GM12873 (cell line): ENCODE measurements around the gene ITGA1.

ENCODE experiments used
- TF ChIP-seq, protein P1 (sequence below): IDR thresholded peaks from 2 replicates; pipeline ENCODE4 v1.5.1; 2012; ENCODE audit warnings: low read depth, mild to moderate bottlenecking, moderate library complexity, low read length, control low read depth; ENCODE audit not compliant: insufficient read depth; ENCODE audit errors: missing control alignments

The ITGA1 gene

DNA sequence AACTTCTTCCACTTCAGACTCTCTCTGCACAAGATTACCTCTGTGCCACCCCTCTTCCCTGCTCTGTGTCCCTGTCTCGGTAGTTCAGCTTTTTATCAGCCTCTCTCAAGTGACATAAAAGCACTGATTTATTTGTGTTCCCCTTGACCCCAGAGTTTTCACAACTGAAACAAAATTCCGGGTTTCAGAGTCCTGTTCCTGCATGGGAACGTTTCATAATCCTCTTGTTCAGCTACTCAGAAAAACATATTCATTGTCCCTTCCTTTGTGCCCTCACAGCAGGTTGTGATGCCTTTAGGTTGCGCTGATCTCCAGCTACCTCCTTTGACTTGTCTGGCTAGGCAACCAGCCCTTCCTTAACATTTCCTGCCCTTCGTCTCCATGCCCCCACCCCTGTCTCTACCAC, 13.7 kb upstream of the ITGA1 start:
- TF ChIP-seq, protein P1, sequence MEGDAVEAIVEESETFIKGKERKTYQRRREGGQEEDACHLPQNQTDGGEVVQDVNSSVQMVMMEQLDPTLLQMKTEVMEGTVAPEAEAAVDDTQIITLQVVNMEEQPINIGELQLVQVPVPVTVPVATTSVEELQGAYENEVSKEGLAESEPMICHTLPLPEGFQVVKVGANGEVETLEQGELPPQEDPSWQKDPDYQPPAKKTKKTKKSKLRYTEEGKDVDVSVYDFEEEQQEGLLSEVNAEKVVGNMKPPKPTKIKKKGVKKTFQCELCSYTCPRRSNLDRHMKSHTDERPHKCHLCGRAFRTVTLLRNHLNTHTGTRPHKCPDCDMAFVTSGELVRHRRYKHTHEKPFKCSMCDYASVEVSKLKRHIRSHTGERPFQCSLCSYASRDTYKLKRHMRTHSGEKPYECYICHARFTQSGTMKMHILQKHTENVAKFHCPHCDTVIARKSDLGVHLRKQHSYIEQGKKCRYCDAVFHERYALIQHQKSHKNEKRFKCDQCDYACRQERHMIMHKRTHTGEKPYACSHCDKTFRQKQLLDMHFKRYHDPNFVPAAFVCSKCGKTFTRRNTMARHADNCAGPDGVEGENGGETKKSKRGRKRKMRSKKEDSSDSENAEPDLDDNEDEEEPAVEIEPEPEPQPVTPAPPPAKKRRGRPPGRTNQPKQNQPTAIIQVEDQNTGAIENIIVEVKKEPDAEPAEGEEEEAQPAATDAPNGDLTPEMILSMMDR = no peak

DNA sequence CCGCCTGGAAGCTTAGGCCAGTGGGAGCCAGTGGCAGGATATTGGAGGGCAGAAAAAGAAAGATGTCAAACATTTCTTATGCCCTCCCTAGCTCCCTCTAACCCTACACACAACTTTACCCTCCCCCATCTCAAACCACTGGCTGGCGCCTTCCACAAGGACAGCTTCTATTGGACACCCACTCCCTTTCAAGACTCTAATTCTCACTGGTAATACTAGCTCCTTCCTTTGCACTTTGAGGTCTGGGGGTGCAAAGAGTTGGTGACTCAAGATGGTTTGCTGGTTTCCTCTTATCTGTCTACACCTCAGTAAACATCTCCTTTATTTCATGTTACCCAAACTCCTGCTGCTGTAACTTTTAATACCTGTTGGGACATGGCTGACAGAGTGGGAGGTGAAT, 11.6 kb upstream of the ITGA1 start:
- TF ChIP-seq, protein P1 = no peak

DNA sequence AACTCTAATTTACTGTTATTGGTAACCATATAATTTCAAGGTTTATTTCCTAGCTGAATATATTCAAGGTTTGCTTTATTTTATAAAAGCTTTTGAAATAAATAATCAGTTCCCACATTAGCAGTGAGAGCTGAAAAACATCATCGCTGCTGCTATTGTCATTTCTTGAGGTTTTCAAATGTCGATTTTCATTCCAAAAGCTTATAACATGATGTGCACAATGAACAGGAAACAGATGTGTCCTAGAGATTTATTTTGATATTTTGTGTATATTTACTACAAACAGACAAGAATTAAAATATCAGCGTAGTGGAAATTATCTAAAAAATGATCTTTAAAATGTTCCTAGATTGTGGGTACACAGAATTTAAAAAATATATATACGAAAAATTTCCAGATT, 10.5 kb upstream of the ITGA1 start:
- TF ChIP-seq, protein P1 = no peak

DNA sequence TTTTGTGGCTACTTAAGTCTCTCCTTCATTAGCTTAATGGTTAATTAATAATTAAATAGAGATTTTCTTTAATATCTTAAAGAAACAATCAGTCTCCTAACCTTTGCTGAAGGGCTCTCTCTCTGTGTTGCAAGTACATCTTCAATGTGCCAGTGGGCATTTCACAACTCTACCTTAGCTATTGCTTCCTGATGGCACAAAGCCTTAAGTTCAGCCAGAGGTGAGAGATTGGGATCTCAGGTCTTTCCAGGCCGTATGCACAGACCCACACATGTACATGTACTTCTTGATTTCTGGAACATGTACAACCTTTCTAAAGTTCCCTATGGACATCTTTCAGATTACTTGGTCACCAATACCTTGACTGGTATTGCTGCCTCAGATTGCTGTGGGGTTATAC, 8.9 kb upstream of the ITGA1 start:
- TF ChIP-seq, protein P1 = no peak

DNA sequence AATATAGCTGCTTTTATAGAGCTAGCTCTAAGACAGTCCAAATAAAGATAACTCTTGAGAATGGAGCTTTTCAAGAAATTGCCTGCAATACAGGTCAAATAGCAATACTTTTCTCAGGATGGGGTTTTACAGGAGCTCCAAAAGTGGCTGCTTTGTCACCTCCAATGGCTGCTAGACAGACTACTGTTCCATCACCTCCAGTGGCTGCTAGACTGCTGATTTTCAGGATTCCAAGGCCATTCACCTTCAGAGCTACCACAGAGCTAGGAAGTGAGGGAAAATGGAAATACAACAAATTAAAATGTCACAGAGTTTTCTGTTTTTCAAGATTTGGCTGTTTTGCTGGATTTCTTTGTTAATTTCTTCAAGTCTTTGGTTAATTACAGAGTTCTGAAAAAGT, 8.5 kb upstream of the ITGA1 start:
- TF ChIP-seq, protein P1 = no peak

DNA sequence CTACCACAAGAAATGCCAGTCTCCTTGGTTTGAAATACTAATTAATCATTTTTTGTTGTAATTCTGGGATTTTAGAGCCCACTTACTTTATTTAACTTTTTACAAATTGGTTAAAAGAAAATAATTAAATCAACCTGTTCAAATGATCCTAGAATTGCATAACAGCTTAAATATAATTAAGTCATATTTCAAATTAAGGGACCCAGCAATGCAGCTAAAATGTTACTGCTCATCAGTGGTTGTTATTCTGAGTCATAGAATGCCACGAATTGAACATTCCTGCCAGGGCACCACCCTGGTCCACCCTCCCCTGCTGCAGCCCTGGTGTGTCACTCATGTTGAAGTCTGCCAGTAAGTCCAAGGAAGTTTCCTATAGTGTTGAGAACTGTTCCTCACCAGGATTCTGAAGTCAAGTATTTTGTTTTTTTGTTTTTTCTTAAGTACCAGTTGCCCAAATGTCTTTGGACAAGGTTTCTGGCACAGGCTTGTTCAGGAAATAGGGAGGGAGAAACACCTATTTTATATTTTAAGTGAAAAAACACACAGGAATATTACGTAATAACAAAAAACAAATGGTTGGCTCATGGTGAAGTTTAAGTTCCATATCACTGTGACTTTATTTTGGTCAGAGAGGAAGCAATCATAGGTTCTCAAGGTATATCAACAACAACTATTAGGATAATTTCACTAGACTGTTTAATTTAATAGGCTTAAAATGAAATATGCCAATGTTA, 4.3 kb upstream of the ITGA1 start:
- TF ChIP-seq, protein P1 = no peak

DNA sequence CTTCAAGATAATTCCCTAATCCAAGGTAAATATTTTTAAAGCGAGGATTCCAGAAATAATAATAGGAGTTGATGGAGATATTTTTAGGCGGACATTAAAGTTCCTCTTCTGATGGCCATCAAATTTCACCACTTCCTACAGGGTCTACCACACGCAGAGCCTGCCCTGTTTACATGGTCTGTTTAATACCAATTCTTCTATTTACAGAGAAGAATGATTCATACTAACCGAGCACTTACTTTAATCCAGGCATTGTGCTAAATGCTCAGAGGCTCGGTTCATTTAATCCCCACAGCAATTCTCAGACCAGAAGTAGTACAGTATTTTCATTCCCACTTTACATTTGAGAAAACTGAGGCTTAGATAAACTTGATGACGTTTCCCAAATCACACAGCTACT, 3.0 kb upstream of the ITGA1 start:
- TF ChIP-seq, protein P1 = no peak
